Tibial artery (tissue), 4 donors: ENCODE data around the gene SLC2A13.

Source experiments
- DNase-seq, 2 donors: peaks; one replicate each; pipeline ENCODE4 v3.0.0-alpha.2; 2019
- H3K27ac ChIP-seq, 2 donors: fragments of 200-600 bp; sonication (generic) in 1 of 2; 1 replicate in 1 of 2; 2 replicates in 1 of 2; pipeline ENCODE4 v1.5.1; 2018 to 2019; ENCODE audit warnings: mild to moderate bottlenecking in 1 of 2
- H3K27me3 ChIP-seq, 2 donors: fragments of 200-600 bp; sonication (generic) in 1 of 2; one replicate each; pipeline versions ENCODE4 v1.5.1 to v1.6.0; 2016 to 2019
- H3K36me3 ChIP-seq, 3 donors: fragments of 200-600 bp; sonication (generic) in 2 of 3; one replicate each; pipeline ENCODE4 v1.5.1; 2016 to 2019; ENCODE audit warnings: mild to moderate bottlenecking in 2 of 3
- H3K4me1 ChIP-seq, 4 donors: fragments of 200-600 bp; sonication (generic) in 2 of 4; 1 replicate in 3 of 4; 2 replicates in 1 of 4; pipeline ENCODE4 v1.5.1; 2016 to 2019
- H3K4me3 ChIP-seq, 2 donors: fragments of 200-600 bp; sonication (generic) in 1 of 2; 1 replicate in 1 of 2; 2 replicates in 1 of 2; pipeline ENCODE4 v1.5.1; 2018 to 2019; ENCODE audit warnings: mild to moderate bottlenecking in 2 of 2
- H3K9me3 ChIP-seq, 3 donors: fragments of 200-600 bp; sonication (generic) in 1 of 3; one replicate each; pipeline ENCODE4 v1.5.1; 2016 to 2019
- intact Hi-C: fragments of 100-400 bp; cut with DNase I; formaldehyde crosslinking; loops from one replicate; pipeline ENCODE4 v1.15.0; 2023; ENCODE audit warnings: low total_unique reads
- TF ChIP-seq, protein P1 (sequence below), 2 experiments: fragments of 200-600 bp in 1 of 2; fragments of 450-650 bp in 1 of 2; IDR thresholded peaks; one replicate each; pipeline ENCODE4 v1.5.1; 2017 to 2019; ENCODE audit warnings: antibody characterized with exemption in 2 of 2, mild to moderate bottlenecking in 1 of 2, moderate library complexity in 1 of 2

SLC2A13 gene

DNA sequence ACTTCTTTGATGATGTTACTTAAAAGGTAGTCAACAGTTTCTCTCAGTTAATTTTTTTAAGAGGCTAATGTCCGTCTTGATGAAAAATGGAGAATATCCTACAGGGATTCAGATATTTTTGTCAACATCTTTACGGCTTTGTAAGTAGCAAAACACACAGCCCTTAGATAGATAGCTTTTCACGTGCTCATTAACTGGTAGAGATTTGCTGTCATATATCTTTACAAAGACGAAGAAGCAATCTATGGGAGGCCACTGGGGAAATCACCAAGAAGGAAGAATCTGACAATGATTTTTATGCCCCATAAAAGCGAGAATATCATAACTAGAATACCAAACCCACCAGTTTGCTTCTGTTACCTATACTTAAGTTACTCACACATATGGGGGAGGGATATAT is 121.2 kb downstream of the SLC2A13 start:
- intact Hi-C loops, result loop anchor here (10.0 kb wide), 1 partner anchor 220 kb away; no protein-coding TSS in a partner anchor
- TF ChIP-seq, protein P1, sequence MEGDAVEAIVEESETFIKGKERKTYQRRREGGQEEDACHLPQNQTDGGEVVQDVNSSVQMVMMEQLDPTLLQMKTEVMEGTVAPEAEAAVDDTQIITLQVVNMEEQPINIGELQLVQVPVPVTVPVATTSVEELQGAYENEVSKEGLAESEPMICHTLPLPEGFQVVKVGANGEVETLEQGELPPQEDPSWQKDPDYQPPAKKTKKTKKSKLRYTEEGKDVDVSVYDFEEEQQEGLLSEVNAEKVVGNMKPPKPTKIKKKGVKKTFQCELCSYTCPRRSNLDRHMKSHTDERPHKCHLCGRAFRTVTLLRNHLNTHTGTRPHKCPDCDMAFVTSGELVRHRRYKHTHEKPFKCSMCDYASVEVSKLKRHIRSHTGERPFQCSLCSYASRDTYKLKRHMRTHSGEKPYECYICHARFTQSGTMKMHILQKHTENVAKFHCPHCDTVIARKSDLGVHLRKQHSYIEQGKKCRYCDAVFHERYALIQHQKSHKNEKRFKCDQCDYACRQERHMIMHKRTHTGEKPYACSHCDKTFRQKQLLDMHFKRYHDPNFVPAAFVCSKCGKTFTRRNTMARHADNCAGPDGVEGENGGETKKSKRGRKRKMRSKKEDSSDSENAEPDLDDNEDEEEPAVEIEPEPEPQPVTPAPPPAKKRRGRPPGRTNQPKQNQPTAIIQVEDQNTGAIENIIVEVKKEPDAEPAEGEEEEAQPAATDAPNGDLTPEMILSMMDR (IDR thresholded peaks at IDR 0.05), result no peak
- Histone ChIP-seq H3K36me3 (no peaks in the 10 kb centered on the region), H3K27me3 (no peaks in the 10 kb centered on the region), H3K4me1 (no peaks in the 10 kb centered on the region), H3K9me3 (no peaks in the 10 kb centered on the region), H3K4me3 (no peak overlapping the region), H3K27ac (no peak overlapping the region)
- DNase-seq, result no peak

DNA sequence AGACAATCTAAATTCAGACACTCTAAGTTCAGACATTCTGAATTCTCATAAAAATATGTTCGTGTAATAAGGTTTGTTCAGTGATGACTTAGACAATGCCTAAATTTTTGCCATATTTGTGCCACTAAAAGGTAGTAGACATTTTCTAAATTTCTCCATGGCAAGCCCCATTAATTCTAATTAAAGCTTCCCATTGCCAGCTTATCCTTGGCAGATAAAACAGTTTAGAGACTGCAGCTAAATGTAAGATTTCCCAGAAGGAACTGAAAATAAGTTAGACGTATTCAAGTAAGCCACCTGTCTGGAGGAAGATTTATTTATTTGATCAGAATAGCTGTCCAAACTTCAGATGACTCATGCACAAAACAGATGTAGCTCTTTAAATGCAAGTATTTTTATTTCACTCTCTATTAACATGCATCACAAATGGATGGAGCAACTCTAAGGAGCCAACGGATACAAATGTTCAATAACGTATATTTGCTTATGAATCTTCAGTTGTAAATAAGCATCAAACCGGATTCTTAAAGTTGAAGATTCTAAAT is 130.4 kb downstream of the SLC2A13 start:
- no peaks in the 10 kb centered on the region for H3K4me1 ChIP-seq
- no peaks in the 10 kb centered on the region for H3K36me3 ChIP-seq
- DNase-seq, result no peak
- H3K9me3 ChIP-seq, result no peaks in the 10 kb centered on the region
- no peak overlapping the region for H3K27ac ChIP-seq
- H3K27me3 ChIP-seq, result no peaks in the 10 kb centered on the region
- TF ChIP-seq, protein P1 (IDR thresholded peaks at IDR 0.05), result no peak
- intact Hi-C loops, result no loop called here
- no peak overlapping the region for H3K4me3 ChIP-seq

DNA sequence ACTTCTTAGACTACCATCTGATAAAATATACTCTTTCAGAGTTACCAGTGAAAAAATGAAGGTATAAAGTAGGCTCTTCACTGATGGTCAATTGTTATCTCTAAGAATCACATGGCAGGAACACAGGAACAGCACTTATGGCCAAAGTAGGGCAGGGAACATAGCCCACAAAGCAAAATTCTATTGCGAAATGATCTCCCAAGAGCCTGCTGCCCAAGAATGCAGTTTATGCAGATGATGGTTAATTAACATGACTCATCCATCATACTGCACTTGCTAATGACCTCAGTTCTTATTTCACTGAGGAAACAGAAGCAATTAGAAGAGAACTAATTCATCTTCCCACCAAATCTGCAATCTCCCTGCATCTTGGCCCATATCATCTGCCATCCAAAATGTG is 133.8 kb downstream of the SLC2A13 start:
- Histone ChIP-seq H3K4me1 (no peaks in the 10 kb centered on the region), H3K27ac (no peak overlapping the region), H3K4me3 (no peak overlapping the region), H3K36me3 (no peaks in the 10 kb centered on the region), H3K9me3 (no peaks in the 10 kb centered on the region), H3K27me3 (no peaks in the 10 kb centered on the region)
- intact Hi-C loops, result no loop called here
- no peak for DNase-seq
- TF ChIP-seq, protein P1 (IDR thresholded peaks at IDR 0.05), result no peak

DNA sequence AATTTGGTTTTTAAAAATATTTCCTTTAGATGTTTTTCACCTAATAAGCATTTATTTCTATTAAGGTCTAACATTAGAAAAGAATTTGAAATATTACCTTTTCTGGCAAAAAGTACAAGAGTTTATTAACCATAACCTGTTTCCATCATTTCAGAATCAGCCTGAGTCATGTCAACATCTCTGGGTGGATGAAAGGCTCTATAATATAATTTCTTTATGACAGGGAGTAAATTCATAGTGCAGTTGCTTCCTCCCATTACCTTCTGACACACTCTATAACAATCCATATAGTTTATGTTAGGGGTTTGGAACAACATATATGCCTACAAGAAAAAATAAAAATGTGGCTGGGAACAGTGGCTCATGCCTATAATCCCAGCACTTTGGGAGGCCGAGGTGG is 134.5 kb downstream of the SLC2A13 start:
- TF ChIP-seq, protein P1 (IDR thresholded peaks at IDR 0.05), result no peak
- peaks cover 0 to 4% (median 0%) of the 10 kb centered on the region in 4 donors for H3K4me1 ChIP-seq
- H3K36me3 ChIP-seq, result no peaks in the 10 kb centered on the region
- no peaks in the 10 kb centered on the region for H3K9me3 ChIP-seq
- no peak overlapping the region for H3K27ac ChIP-seq
- no peaks in the 10 kb centered on the region for H3K27me3 ChIP-seq
- DNase-seq, result no peak
- intact Hi-C loops, result no loop called here
- no peak overlapping the region for H3K4me3 ChIP-seq

DNA sequence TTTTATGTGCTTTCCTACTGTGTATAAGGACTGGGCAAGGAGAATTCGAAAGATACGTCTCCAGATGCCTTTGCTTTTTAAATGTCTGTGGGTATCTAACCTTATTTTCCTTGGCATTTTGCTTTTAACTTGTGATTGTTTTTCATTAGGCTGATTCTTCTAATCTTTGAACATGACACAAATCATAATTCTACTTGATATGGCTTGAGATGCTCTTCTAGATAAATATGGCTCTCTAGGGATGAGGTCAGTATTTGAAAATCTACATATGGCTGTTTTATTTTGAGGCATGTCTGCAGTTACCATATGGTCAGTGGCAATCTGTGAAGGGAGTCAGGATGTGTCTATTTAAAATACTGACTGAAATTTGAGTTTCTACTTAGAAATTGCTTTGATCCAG is 139.2 kb downstream of the SLC2A13 start:
- intact Hi-C loops, result no loop called here
- Histone ChIP-seq H3K27me3 (no peaks in the 10 kb centered on the region), H3K9me3 (no peaks in the 10 kb centered on the region), H3K36me3 (no peaks in the 10 kb centered on the region), H3K4me3 (no peak overlapping the region), H3K4me1 (peaks cover 0 to 4% (median 0%) of the 10 kb centered on the region in 4 donors), H3K27ac (no peak overlapping the region)
- TF ChIP-seq, protein P1 (IDR thresholded peaks at IDR 0.05), result no peak
- DNase-seq, result no peak

DNA sequence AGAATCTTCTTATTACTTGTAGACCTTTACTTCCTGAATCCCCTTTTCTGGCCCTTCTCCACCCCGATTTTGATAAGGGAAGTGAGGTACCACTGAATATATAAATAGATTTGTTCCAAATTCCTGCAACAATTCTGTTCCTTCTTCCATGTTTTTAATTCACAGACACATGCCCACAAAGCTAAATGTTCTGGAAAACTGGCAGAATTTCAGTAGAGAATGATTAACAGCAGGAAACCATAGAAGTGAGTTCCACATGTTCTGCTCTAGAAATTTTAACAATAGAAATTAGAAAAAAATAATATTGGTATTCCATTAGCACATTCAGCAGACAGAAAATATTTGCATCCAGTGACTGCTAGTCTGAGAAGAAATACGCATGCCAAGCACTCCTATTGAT is 139.6 kb downstream of the SLC2A13 start:
- H3K27ac ChIP-seq, result no peak overlapping the region
- H3K9me3 ChIP-seq, result no peaks in the 10 kb centered on the region
- H3K27me3 ChIP-seq, result no peaks in the 10 kb centered on the region
- intact Hi-C loops, result no loop called here
- no peak for DNase-seq
- H3K4me1 ChIP-seq, result peaks cover 0 to 4% (median 0%) of the 10 kb centered on the region in 4 donors
- no peaks in the 10 kb centered on the region for H3K36me3 ChIP-seq
- H3K4me3 ChIP-seq, result no peak overlapping the region
- TF ChIP-seq, protein P1 (IDR thresholded peaks at IDR 0.05), result no peak
